A549 (cell line): ENCODE results near the gene RALBP1. TPM values are rescaled to one million over a fixed set of nuclear protein-coding genes. Genes with fewer than 3 reads are reported as not detected.

ENCODE experiments used
- ATAC-seq, 2 experiments: fragments of 200-7000 bp in 1 of 2; fragments of >200 bp in 1 of 2; cut with Nextera tagmentation in 1 of 2; cut with Tn5 transposase in 1 of 2; 3 replicates each; pipeline versions ENCODE4 v1.8.0 to v1.9.1; 2018 to 2020; ENCODE audit warnings: mild to moderate bottlenecking in 1 of 2, moderate library complexity in 1 of 2
- CTCF ChIA-PET: fragments of 300-600 bp; sonication (Branson Sonifier 250); formaldehyde crosslinking; extraction: SDS; loops from one replicate; lab custom pipeline; 2021; ENCODE audit warnings: antibody characterized with exemption, inconsistent platforms; lab: Yijun Ruan, JAX
- POLR2A ChIA-PET: fragments of 350-600 bp; formaldehyde crosslinking; extraction: SDS; loops from one replicate; lab custom pipeline; 2021; ENCODE audit warnings: antibody characterized with exemption, inconsistent platforms; lab: Yijun Ruan, JAX
- DNase-seq, 2 experiments: peaks; one replicate each; pipeline versions ENCODE4 v3.0.0 to v3.0.0-alpha.2; 2011 to 2016; ENCODE audit warnings: low read depth in 1 of 2, low spot score in 1 of 2
- FAIRE-seq: peaks from 2 replicates; lab custom pipeline; 2011; peaks lifted over from hg19 to GRCh38; lab: Jason Lieb, UNC
- H3K27ac ChIP-seq, 2 experiments: fragments of >200 bp; sonication (Bioruptor Twin); formaldehyde crosslinking; 3 replicates each; pipeline ENCODE4 v1.5.1; 2016 to 2017
- H3K4me1 ChIP-seq: fragments of >200 bp; sonication (Bioruptor Twin); formaldehyde crosslinking; 3 replicates; pipeline ENCODE4 v1.6.1; 2016
- H3K4me2 ChIP-seq: fragments of >200 bp; sonication (Bioruptor Twin); formaldehyde crosslinking; 3 replicates; pipeline ENCODE4 v1.6.1; 2016
- H3K4me3 ChIP-seq: fragments of >200 bp; sonication (Bioruptor Twin); formaldehyde crosslinking; 3 replicates; pipeline ENCODE4 v1.5.1; 2016
- H3K9me3 ChIP-seq: fragments of >200 bp; sonication (Bioruptor Twin); formaldehyde crosslinking; 3 replicates; pipeline ENCODE4 v1.6.1; 2016
- ATOH8 ChIP-seq: fragments of 250-450 bp; sonication (Bioruptor Pico); IDR thresholded peaks from 2 replicates; pipeline ENCODE4 v1.5.0; 2020; ENCODE audit warnings: low read depth, mild to moderate bottlenecking, moderate library complexity
- CBX2 ChIP-seq: fragments of 200-600 bp; sonication (generic); IDR thresholded peaks from 2 replicates; pipeline ENCODE4 v1.6.1; 2016; ENCODE audit warnings: low read depth, mild to moderate bottlenecking, borderline replicate concordance
- CBX8 ChIP-seq: fragments of 200-600 bp; sonication (generic); IDR thresholded peaks from 2 replicates; pipeline ENCODE4 v1.6.1; 2016
- CHD4 ChIP-seq: fragments of 200-600 bp; sonication (generic); IDR thresholded peaks from 2 replicates; pipeline ENCODE4 v1.6.1; 2016; ENCODE audit warnings: antibody characterized with exemption, mild to moderate bottlenecking, borderline replicate concordance
- EHF ChIP-seq: fragments of 250-450 bp; sonication (Bioruptor Pico); IDR thresholded peaks from 2 replicates; pipeline ENCODE4 v1.5.0; 2020; ENCODE audit warnings: mild to moderate bottlenecking
- EHMT2 ChIP-seq: fragments of 200-600 bp; sonication (generic); IDR thresholded peaks from 2 replicates; pipeline ENCODE4 v1.6.1; 2016; ENCODE audit warnings: antibody characterized with exemption, low read depth, mild to moderate bottlenecking, moderate library complexity
- EP300 ChIP-seq, 2 experiments: fragments of >200 bp; sonication (Bioruptor Twin); formaldehyde crosslinking; IDR thresholded peaks; 2 replicates in 1 of 2; 3 replicates in 1 of 2; pipeline ENCODE4 v1.6.1; 2016 to 2017
- ESRRA ChIP-seq: fragments of 150-350 bp; IDR thresholded peaks from 2 replicates; pipeline ENCODE4 v1.6.1; 2014; ENCODE audit warnings: mild to moderate bottlenecking, low read length, borderline replicate concordance
- FOXS1 ChIP-seq: fragments of 250-450 bp; sonication (Bioruptor Pico); IDR thresholded peaks from 2 replicates; pipeline ENCODE4 v1.5.0; 2020; ENCODE audit warnings: mild to moderate bottlenecking, moderate library complexity
- HDAC2 ChIP-seq: fragments of 200-600 bp; sonication (generic); IDR thresholded peaks from 2 replicates; pipeline ENCODE4 v1.6.1; 2016
- HEYL ChIP-seq: fragments of 250-450 bp; sonication (Bioruptor Pico); IDR thresholded peaks from 2 replicates; pipeline ENCODE4 v1.8.0; 2021; ENCODE audit warnings: mild to moderate bottlenecking, moderate library complexity
- KDM1A ChIP-seq: fragments of 200-600 bp; sonication (generic); IDR thresholded peaks from 2 replicates; pipeline ENCODE4 v1.6.1; 2016; ENCODE audit warnings: low read depth, mild to moderate bottlenecking
- MAX ChIP-seq: IDR thresholded peaks from 2 replicates; pipeline ENCODE4 v1.6.1; 2012
- NFE2L2 ChIP-seq: fragments of 150-350 bp; conservative IDR thresholded peaks from 2 replicates; pipeline ENCODE4 v1.6.1; 2014; ENCODE audit warnings: low read length
- NPAS2 ChIP-seq: fragments of 250-450 bp; sonication (Bioruptor Pico); IDR thresholded peaks from 2 replicates; pipeline ENCODE4 v1.8.0; 2022; ENCODE audit warnings: mild to moderate bottlenecking, moderate library complexity, borderline replicate concordance
- NR3C1 ChIP-seq: fragments of >200 bp; sonication (Bioruptor Twin); formaldehyde crosslinking; IDR thresholded peaks from 3 replicates; pipeline ENCODE4 v1.6.1; 2017
- PHF8 ChIP-seq: fragments of 200-600 bp; sonication (generic); IDR thresholded peaks from 2 replicates; pipeline ENCODE4 v1.6.1; 2016; ENCODE audit warnings: low read depth, mild to moderate bottlenecking, antibody characterized with exemption, moderate library complexity, borderline replicate concordance
- POLR2A ChIP-seq: IDR thresholded peaks from 2 replicates; pipeline ENCODE4 v1.6.1; 2012; ENCODE audit warnings: mild to moderate bottlenecking, low read length
- RARB ChIP-seq: fragments of 250-450 bp; sonication (Bioruptor Pico); IDR thresholded peaks from 2 replicates; pipeline ENCODE4 v1.8.0; 2021; ENCODE audit warnings: mild to moderate bottlenecking, moderate library complexity
- RCOR1 ChIP-seq: fragments of 150-350 bp; IDR thresholded peaks from 2 replicates; pipeline ENCODE4 v1.6.1; 2014; ENCODE audit warnings: antibody characterized with exemption, low read length, low read depth
- REST ChIP-seq: fragments of 200-600 bp; sonication (generic); IDR thresholded peaks from 2 replicates; pipeline ENCODE4 v1.6.1; 2016; ENCODE audit warnings: antibody characterized with exemption, mild to moderate bottlenecking, moderate library complexity
- SMC3 ChIP-seq: fragments of >200 bp; sonication (Bioruptor Twin); formaldehyde crosslinking; IDR thresholded peaks from 3 replicates; pipeline ENCODE4 v1.6.1; 2018; ENCODE audit warnings: inconsistent platforms
- SREBF2 ChIP-seq: fragments of 450-650 bp; IDR thresholded peaks from 2 replicates; pipeline ENCODE4 v1.6.1; 2014; ENCODE audit warnings: mild to moderate bottlenecking, moderate library complexity
- TFCP2L1 ChIP-seq: fragments of 250-450 bp; sonication (Bioruptor Pico); IDR thresholded peaks from 2 replicates; pipeline ENCODE4 v1.5.0; 2021; ENCODE audit warnings: mild to moderate bottlenecking
- TP53 ChIP-seq: fragments of 250-450 bp; sonication (Bioruptor Pico); IDR thresholded peaks from 2 replicates; pipeline ENCODE4 v1.5.0; 2021; ENCODE audit warnings: mild to moderate bottlenecking, moderate library complexity
- USF2 ChIP-seq: fragments of 450-650 bp; IDR thresholded peaks from 2 replicates; pipeline ENCODE4 v1.6.1; 2014; ENCODE audit warnings: antibody characterized with exemption
- ZNF302 ChIP-seq: fragments of 250-450 bp; sonication (Bioruptor Pico); IDR thresholded peaks from 2 replicates; pipeline ENCODE4 v1.9.0; 2021; ENCODE audit warnings: inconsistent platforms, mild to moderate bottlenecking, moderate library complexity
- WGBS: methylation state at CpG from one replicate; pipeline ENCODE4 v1.1.6; 2017; ENCODE audit errors: missing lambda C conversion rate; 5-methylcytosine and 5-hydroxymethylcytosine counted together
- polyA plus RNA-seq, 4 experiments: library from polyadenylated mRNA; depleted of rRNA in 3 of 4; stranded (reverse); fragments of >200 nt; fragmentation: RNase III in 1 of 4; extraction: RNeasy Plus Mini Kit Qiagen cat#74134 plus additional on column Dnase treatment in 1 of 4; gene quantifications; 2 replicates in 3 of 4; 3 replicates in 1 of 4; pipeline ENCODE4 v1.2.3, GENCODE V29; 2011 to 2017

The RALBP1 gene
- polyA plus RNA-seq, 2 of the 4 experiments (the other 2 are of a cell fraction): 35.6 to 38.2 TPM

- no peak for ATAC-seq
- TF ChIP-seq FOXS1: no peak
- TF ChIP-seq RCOR1: no peak
- no peak for TF ChIP-seq ZNF302
- no peak for TF ChIP-seq NR3C1
- no peak for TF ChIP-seq SREBF2
- no peak for TF ChIP-seq REST
- no peak for TF ChIP-seq CBX8
- no peak for TF ChIP-seq ATOH8 (CRISPR knock-in tag)
- TF ChIP-seq NPAS2 (CRISPR knock-in tag): no peak
- TF ChIP-seq EHMT2: no peak
- no peak for TF ChIP-seq HDAC2
- no peak for TF ChIP-seq RARB
- TF ChIP-seq NFE2L2: no peak
- TF ChIP-seq PHF8: no peak
- TF ChIP-seq EP300 (IDR thresholded peaks at IDR 0.05): no peak
- TF ChIP-seq SMC3: no peak
- TF ChIP-seq USF2: no peak
- no peak for TF ChIP-seq MAX
- no peak for TF ChIP-seq TP53 (CRISPR knock-in tag)
- no peak for TF ChIP-seq CBX2
- FAIRE-seq: no peak
- peaks cover 5% of the 10 kb centered on the region; the same call in 1 of the 3 replicates for H3K4me1 ChIP-seq
- H3K4me3 ChIP-seq: no peak overlapping the region
- no peak overlapping the region for H3K4me2 ChIP-seq
- WGBS: 55% methylated on average over 4 of the region's 4 CpGs
- DNase-seq: no peak
- H3K27ac ChIP-seq: no peak overlapping the region
- no peaks in the 10 kb centered on the region for H3K9me3 ChIP-seq
- CTCF ChIA-PET: no interaction called here
- POLR2A ChIA-PET: no interaction called here
Observed at GRCh38 chr18:9488538-9488937, 13.2 kb downstream of the RALBP1 start.

- 83% methylated on average over 9 of the region's 9 CpGs for whole genome bisulfite sequencing
- H3K4me1 ChIP-seq: no peaks in the 10 kb centered on the region
- TF ChIP-seq TFCP2L1 (CRISPR knock-in tag): no peak
- no peak for TF ChIP-seq ESRRA
- no peak for TF ChIP-seq CHD4
- no peak for TF ChIP-seq KDM1A
- no peak for TF ChIP-seq SREBF2
- TF ChIP-seq RCOR1: no peak
- TF ChIP-seq REST: no peak
- no peak for TF ChIP-seq MAX
- TF ChIP-seq EHF (CRISPR knock-in tag): no peak
- TF ChIP-seq TP53 (CRISPR knock-in tag): no peak
- TF ChIP-seq HEYL: no peak
- no peak for TF ChIP-seq SMC3
- no peak for TF ChIP-seq POLR2A
- no peak for TF ChIP-seq EP300 (IDR thresholded peaks at IDR 0.05)
- TF ChIP-seq NR3C1: no peak
- no peak for ATAC-seq
- H3K9me3 ChIP-seq: no peaks in the 10 kb centered on the region
- no peak for DNase-seq
- H3K27ac ChIP-seq: no peak overlapping the region
- POLR2A ChIA-PET: no interaction called here
- CTCF ChIA-PET: no interaction called here
- no peak overlapping the region for H3K4me2 ChIP-seq
- no peak overlapping the region for H3K4me3 ChIP-seq
- no peak for FAIRE-seq
Observed at GRCh38 chr18:9494778-9495331, 19.5 kb downstream of the RALBP1 start.
